HG02970 (cell line): ENCODE data around the gene CCDC187.

ENCODE experiments used
- ATAC-seq: cut with Tn5 transposase; IDR thresholded peaks from one replicate; pipeline ENCODE4 v1.9.1; 2021; ENCODE audit warnings: mild to moderate bottlenecking, moderate library complexity, moderate number of reproducible peaks; ENCODE audit not compliant: unreplicated experiment, low FRiP score

CCDC187 gene

GRCh38 chr9:136216541-136217244 lies 87.2 kb downstream of the CCDC187 start:
- no peak for ATAC-seq

DNA sequence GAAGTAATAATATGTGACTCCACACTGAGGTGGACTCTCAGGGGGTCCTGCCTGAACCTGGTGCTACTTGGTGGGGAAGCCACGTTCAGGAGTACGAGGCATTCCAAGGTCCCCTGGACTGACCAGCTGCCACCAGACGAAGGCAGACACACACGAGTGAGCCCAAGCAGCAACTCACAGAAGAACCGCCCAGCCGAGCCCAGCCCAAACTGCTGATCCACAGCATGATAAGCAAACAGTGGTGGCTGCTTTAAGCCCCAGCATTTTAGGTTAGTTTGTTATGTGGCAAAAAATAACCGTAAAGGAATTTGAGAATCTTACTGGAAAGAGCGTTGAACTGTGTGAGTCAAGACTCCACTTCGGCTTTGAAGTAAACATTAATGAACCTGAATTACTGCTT lies 90.2 kb downstream of the CCDC187 start:
- no peak for ATAC-seq

DNA sequence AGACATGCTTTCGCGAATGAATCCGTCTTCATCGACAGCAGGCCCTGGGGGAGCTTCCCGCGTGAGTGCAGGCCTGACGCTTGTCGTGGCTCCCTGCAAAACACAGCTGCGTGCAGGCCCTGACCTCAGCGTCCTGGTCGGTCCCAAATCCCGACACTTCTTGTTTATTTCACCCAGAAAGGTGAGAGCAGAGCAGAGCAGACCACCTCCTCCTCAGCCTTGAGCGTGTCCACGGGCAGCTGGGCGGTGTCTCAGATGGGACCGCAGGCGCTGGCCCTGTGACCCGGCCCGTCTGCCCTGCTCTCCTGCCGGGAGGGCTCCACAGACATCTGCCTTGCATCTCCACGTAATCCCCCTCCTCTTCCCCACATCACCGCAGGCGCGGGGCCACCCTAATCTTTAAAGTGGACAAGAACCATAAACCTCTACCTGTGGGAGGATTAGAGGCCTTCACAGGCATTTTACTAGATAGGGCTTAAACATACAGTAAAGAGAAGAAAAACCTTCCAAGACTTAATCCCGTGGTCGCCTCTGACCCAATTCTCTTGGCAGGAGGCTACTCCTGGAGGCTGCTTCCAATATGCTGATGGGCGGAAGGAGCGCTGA lies 91.4 kb downstream of the CCDC187 start:
- no peak for ATAC-seq

GRCh38 chr9:136211441-136212344 lies 92.2 kb downstream of the CCDC187 start:
- ATAC-seq: no peak

GRCh38 chr9:136211006-136211405 lies 92.9 kb downstream of the CCDC187 start:
- no peak for ATAC-seq

GRCh38 chr9:136210276-136210675 lies 93.6 kb downstream of the CCDC187 start:
- ATAC-seq: no peak

- ATAC-seq: no peak
Observed at GRCh38 chr9:136209786-136210185, 94.1 kb downstream of the CCDC187 start.

GRCh38 chr9:136209232-136209631 lies 94.7 kb downstream of the CCDC187 start:
- no peak for ATAC-seq

DNA sequence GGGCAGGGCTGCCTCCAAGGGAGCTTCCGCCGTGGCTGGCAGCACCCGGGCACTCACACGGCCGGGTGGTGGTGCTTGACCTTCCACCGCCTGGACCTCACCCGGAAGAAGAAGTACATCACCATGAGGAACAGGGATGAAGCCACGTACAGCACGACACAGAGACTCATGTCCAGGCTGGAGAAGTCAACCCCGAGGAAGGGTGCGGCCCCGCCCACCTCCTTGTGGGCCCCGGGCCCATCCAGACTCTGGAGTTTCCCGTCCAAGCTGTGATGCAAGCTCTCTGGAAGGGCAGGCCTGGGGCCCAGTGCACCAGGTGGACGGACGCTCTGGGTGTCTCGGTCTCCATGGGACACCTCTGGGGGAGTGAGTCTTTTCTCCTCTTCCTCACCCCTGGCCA lies 95.2 kb downstream of the CCDC187 start:
- ATAC-seq: no peak

DNA sequence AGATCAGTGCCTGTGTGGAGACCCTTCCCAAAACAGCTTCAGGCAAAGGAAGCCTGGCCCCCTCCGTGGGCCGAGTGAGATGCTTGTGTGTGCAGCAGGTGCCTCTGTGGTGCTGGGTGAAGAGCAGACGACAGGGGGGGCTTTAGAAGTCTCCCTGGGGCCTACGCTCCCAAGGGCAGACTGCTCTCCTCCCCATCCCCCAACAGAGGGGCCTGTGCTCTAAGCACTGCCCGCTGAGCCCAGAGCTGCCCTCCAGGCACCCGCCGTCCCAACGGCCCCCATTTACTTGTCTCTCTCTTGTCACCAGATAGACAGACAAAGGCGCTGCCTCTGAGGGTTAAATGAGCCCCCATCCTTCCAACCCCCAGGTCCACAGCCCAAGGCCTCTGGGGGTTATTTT lies 96.3 kb downstream of the CCDC187 start:
- no peak for ATAC-seq

DNA sequence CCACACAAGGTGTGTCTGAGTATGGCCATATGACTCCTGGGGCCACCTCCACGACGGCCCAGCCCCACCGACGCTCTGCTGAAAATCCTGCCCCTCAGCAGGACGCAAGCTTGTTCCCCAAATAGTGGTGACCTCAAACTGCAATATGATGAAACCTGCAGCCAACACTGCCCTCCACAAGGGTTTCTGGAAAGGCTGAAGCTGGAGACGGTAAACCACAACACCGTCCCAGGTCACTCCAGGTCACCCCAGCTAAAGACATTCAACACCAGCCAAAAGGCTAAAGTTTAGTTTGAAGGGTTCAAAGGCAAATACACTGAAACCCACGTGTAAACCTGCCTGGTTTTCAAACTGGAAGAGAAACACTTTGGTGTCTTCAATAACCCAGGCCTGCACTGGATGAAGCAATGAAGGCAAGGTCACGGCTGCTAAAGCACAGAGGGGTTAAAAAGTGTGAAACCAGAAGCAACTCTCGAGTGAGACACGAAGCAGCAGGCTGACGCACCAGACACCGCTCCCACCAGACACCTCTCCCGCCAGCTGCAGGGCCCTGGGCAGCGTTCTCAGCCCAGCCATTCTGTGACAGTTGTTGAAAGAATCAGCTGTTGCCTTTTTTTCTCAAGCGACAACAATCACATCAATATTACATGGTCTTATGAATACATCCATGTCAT lies 97.2 kb downstream of the CCDC187 start:
- no peak for ATAC-seq

DNA sequence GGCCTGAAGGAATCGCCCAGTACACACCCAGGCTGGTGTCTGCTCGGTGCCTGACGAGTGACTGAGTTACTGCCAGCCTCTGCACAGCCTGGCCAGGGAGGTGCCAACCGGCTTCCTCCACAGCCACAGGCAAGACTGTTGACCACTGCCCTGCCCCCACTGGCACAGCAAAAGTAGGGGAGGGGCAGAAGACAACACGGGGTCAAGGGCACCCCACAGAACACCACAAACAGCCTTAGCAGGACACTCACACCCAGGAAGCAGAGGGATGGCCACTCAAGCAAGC lies 98.2 kb downstream of the CCDC187 start:
- no peak for ATAC-seq

DNA sequence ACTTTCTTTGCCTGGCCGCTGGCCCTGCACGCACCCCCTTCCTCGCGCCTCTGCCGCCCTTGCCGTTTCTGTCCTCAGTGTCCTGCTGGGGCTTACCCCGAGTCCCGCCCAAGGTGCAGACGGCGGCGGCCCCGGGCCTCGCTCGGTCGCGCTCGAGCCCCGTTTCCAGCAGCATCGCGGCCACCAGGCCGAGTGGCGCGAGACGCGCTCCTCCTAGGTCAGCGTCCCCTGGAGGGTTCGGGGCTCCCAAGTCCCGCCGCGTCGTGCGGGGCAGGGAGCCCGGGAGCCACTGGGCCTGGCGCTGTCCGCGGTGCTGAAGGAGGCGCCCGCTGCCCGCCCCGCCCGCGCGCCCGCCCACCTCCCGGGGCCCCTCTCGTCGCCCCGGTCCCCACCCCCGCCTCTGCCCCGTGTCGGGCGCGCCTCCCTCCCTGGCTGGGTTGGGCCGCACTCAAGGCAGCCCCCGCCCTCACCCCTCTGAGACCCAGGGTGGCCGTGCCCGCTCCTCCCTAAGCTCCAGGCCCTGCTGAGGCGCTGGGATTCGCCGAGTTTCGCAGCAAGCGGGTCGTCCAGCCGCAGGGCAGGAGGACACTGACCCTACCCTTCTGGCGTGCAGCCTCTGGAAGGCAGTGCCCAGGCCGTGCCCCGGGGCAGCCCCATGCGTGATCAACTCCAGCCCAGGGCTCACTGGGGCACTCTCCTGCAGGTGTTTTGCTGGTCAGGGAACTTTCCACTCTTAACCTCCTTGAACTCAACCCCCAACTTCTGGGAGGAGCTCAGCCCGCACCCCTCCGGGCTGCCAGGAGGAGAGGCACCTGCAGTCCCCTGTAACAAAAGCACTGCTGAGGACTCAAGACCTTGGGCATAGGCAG lies 98.8 kb downstream of the CCDC187 start, which contains the start of gene LHX3:
LHX3 (minus strand) TSS at position 291 of the 869 bp plus-strand sequence; CDS start at position 175, 116 bp downstream.
- no peak for ATAC-seq

DNA sequence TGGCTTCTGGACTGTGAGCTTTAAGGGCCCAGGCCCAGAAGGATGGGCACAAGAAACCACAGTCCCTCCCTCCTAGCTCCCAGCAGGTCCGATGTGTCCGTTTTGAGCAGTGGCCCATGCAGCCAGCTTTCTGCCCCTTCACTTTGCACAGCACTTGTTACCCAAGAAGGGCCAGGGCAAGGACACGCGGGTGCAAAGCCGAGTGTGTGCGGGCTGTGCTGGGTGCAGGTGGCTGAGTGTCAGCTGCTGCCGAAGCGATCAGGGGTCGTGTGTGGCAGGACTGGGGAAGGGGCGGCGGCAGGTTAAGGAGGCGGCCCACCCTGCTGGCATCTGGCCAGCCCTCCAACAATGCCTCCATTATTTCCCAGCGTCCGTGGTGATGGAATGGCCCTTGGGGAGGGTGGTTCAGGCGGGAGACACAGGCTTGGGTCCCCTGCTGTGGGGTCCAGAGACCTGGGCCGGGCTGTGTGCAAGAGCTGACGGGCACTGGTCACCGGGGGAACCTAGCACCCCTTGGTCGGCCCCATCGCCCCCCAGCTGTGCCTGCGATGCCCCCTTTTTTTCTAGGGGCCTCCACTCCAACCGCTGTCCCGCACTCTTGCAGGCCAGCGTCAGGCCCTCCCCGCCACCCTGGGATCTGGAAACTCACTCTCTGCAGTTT lies 99.6 kb downstream of the CCDC187 start:
- ATAC-seq: no peak

- no peak for ATAC-seq
Observed at GRCh38 chr9:136203408-136204144, 100.3 kb downstream of the CCDC187 start.

GRCh38 chr9:136202454-136203407 lies 101.2 kb downstream of the CCDC187 start:
- no peak for ATAC-seq

DNA sequence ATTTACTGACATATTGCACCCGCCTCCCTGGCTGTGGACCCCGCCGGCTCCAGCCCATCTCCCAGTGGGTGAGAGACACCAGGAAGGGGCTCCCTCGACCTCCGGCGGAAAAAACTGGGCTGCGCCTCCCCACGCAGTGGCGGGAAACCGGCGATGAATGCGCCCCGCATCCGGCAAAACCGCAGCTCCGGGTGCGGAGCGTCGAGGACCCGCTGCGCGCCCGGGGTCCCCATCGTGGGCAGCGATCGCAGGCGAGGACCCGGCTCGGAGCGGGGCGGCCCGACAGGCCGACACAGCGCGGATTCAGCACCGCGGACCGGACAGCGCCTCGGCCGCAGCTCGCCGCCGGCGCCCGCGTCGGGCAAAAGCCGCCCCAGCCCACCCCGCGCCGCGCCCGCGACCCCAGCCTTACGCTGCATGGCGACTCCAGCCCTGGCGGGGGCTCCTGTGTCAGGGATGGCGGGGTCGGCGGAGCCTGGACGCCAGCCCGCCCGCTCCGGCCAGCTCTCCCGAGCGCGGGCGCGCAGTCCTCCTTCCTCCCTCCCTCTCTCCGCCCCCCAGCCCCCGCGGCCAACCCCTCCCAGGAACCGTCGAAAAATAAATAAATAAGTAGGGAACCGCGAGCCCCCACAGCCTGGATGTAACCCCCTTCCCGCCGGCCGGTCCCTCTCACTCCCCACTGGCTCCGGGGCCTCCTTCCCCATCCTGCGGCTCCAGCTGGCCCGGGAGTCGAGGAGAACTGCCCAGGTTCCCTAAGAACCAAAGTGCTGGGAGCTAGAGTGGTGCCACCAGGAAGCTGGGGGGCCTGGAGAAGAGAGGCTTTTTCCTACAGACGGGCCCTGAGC lies 102.1 kb downstream of the CCDC187 start:
- ATAC-seq: no peak
